Type B pancreatic cell (in vitro differentiated cells): ENCODE results near the gene PRKCE. TPM values are rescaled to one million over a fixed set of nuclear protein-coding genes. Genes with fewer than 3 reads are reported as not detected.

Source experiments
- DNase-seq: peaks from one replicate; pipeline ENCODE4 v3.0.0; 2021; ENCODE audit warnings: mixed read lengths; ENCODE audit not compliant: unreplicated experiment; ENCODE audit errors: extremely low spot score
- H3K27ac Mint-ChIP-seq: 2 replicates; pipeline ENCODE4 v1.8.0; 2021; ENCODE audit warnings: mild to moderate bottlenecking, mixed read lengths
- H3K27me3 Mint-ChIP-seq: 2 replicates; pipeline ENCODE4 v1.8.0; 2021; ENCODE audit warnings: mixed read lengths
- H3K36me3 Mint-ChIP-seq: 2 replicates; pipeline ENCODE4 v1.8.0; 2021; ENCODE audit warnings: mixed read lengths
- H3K4me1 Mint-ChIP-seq: one replicate; pipeline ENCODE4 v1.8.0; 2021; ENCODE audit warnings: mixed read lengths; ENCODE audit not compliant: unreplicated experiment
- H3K4me3 Mint-ChIP-seq: 2 replicates; pipeline ENCODE4 v1.8.0; 2021; ENCODE audit warnings: mild to moderate bottlenecking, mixed read lengths
- H3K9me3 Mint-ChIP-seq: 2 replicates; pipeline ENCODE4 v1.8.0; 2021; ENCODE audit warnings: mixed read lengths
- total RNA-seq: library from RNA; stranded (reverse); gene quantifications from 2 replicates; pipeline ENCODE4 v1.2.1, GENCODE V29; 2021; ENCODE audit warnings: low replicate concordance
- TF ChIP-seq, protein P1 (sequence below): fragments of 200-600 bp; sonication (generic); conservative IDR thresholded peaks from 2 replicates; pipeline ENCODE4 v1.5.0; 2021; ENCODE audit warnings: antibody characterized with exemption, mild to moderate bottlenecking

PRKCE gene
- total RNA-seq, 1 donor from 2014 or later = 21.2 TPM

DNA sequence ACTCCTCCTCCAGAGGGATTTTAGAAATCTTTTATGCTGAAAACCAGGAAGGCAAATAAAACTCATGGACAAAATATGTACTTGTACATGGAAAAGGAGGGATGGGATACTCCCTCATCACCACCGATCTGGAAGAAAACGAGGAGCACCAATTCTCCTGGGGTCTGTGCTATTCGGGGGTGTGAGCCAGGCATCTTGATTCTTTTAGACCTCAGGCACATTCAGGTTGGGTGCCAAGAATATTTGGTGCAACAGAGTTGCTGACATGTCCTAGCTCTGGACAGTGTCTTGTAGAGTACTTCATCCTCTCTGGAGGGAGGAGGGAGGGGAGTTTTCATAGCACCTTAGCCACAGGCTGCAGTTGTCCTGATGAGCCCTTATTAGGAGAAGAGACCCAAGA is 163.0 kb downstream of the PRKCE start:
- no peak overlapping the region for H3K27ac Mint-ChIP-seq
- no peak for DNase-seq
- peaks cover 5% of the 10 kb centered on the region for H3K9me3 Mint-ChIP-seq
- H3K4me3 Mint-ChIP-seq = no peak overlapping the region
- TF ChIP-seq, protein P1, sequence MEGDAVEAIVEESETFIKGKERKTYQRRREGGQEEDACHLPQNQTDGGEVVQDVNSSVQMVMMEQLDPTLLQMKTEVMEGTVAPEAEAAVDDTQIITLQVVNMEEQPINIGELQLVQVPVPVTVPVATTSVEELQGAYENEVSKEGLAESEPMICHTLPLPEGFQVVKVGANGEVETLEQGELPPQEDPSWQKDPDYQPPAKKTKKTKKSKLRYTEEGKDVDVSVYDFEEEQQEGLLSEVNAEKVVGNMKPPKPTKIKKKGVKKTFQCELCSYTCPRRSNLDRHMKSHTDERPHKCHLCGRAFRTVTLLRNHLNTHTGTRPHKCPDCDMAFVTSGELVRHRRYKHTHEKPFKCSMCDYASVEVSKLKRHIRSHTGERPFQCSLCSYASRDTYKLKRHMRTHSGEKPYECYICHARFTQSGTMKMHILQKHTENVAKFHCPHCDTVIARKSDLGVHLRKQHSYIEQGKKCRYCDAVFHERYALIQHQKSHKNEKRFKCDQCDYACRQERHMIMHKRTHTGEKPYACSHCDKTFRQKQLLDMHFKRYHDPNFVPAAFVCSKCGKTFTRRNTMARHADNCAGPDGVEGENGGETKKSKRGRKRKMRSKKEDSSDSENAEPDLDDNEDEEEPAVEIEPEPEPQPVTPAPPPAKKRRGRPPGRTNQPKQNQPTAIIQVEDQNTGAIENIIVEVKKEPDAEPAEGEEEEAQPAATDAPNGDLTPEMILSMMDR = no peak
- H3K27me3 Mint-ChIP-seq = peaks cover 43% of the 10 kb centered on the region
- peaks cover 6% of the 10 kb centered on the region for H3K36me3 Mint-ChIP-seq
- peaks cover 63% of the 10 kb centered on the region for H3K4me1 Mint-ChIP-seq

DNA sequence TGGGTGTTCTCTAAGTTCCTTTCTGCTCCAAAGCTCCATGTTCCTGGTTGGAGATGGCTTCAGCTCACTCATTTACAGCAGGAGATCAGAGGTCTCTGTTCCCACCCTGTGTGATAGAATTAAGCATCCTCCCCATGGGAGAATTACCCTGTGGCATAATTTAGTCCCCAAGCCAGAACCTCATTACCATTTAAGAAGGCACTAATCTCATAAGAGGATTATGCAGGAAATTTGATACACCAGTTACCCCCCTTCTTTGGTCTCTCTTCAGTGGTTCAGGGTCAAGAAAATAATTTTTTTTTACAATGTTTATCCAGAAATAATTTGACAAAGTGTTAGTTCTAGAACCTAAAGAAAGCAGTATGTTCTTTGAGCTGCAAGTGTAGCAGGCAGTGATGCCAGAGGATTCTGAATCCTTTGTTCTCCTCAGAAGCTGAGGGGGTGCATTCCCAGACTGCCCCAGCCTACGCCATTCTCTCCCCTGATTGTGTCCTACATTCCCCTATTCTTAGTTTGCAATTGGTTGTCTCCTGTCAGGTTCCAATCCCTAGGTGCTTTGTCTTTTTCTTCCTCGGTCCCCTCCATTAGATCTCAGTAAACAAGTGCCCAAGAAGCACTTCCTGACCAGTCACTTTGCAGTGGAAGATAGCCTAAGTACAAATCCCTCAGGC is 163.6 kb downstream of the PRKCE start:
- H3K27ac Mint-ChIP-seq = no peak overlapping the region

DNA sequence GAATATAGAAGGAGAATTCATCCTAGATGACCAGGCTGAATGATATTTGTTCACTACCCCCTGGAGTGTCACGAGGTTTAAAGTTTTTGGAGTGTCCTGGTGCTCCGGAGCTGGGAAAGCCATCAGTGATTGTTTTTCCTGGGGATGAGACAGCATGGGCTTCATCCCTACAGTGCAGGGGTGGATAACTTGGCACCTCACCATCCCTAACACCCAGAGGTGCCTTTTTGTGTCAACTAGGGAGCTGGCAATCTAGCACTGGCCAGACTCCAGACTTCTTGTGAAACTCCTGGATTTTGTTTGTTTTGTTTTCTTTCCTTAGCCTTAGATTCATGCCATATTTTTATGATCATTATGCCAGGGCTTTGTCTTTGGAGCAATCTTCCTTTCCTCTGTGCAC is 164.8 kb downstream of the PRKCE start:
- no peak for DNase-seq
- no peak overlapping the region for H3K27ac Mint-ChIP-seq

More for the DNA sequence above, 163.6 kb downstream of the PRKCE start:
- peak overlapping the region; percentile 15 for H3K4me3 Mint-ChIP-seq
- no peak for DNase-seq
- TF ChIP-seq, protein P1 = no peak
- peaks cover 63% of the 10 kb centered on the region for H3K4me1 Mint-ChIP-seq
- peaks cover 10% of the 10 kb centered on the region for H3K9me3 Mint-ChIP-seq
- H3K27me3 Mint-ChIP-seq = peaks cover 49% of the 10 kb centered on the region
- H3K36me3 Mint-ChIP-seq = peaks cover 11% of the 10 kb centered on the region

DNA sequence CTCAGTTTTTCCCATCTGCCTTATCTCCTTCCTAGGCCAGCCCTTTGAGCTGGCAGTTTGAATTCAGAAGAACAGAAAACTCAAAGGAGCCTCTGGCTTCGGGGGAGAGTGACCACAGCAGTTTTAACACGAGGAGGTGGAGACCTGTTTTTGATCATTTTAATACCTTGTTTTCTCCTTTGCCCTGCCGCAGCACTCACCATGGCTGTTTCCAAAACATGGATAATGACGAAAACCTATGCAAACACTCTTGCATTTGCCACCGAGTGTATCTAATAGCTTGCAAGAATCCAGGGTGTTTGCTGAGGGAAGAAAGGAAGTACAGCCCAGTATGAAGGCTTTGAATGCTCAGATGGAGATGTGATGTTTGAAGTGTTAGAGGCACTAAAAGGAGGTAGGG is 167.1 kb downstream of the PRKCE start:
- peaks cover 46% of the 10 kb centered on the region for H3K27me3 Mint-ChIP-seq
- H3K9me3 Mint-ChIP-seq = peaks cover 10% of the 10 kb centered on the region
- H3K4me1 Mint-ChIP-seq = peaks cover 46% of the 10 kb centered on the region
- peaks cover 11% of the 10 kb centered on the region for H3K36me3 Mint-ChIP-seq
- TF ChIP-seq, protein P1 = no peak
- no peak overlapping the region for H3K27ac Mint-ChIP-seq
- H3K4me3 Mint-ChIP-seq = peak overlapping the region; percentile 22
- no peak for DNase-seq

More for the DNA sequence above, 164.8 kb downstream of the PRKCE start:
- H3K9me3 Mint-ChIP-seq = peaks cover 10% of the 10 kb centered on the region
- peaks cover 48% of the 10 kb centered on the region for H3K27me3 Mint-ChIP-seq
- peaks cover 60% of the 10 kb centered on the region for H3K4me1 Mint-ChIP-seq
- no peak overlapping the region for H3K4me3 Mint-ChIP-seq
- peaks cover 11% of the 10 kb centered on the region for H3K36me3 Mint-ChIP-seq
- TF ChIP-seq, protein P1 = no peak

DNA sequence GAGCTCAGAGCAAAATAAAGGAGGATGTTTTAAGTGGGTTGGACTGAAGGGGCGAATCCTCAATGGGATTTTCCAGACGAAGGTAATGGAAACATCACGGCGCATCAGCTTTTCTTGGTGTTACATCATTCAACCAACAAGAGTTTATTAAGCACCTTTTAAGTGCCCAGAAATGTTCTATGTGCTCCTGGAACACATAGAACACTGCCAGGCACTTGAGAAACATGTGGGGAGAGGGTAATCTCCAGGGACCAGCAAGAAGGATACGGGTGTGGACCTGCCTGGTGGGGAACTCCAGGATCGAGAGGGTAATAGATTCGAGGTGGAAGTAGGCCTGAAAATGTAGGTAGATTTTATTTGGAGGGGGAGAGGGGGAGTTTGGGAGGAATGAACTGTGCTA is 168.6 kb downstream of the PRKCE start:
- Mint-ChIP-seq H3K4me3 (no peak overlapping the region), H3K27ac (no peak overlapping the region), H3K4me1 (peaks cover 45% of the 10 kb centered on the region), H3K27me3 (peaks cover 46% of the 10 kb centered on the region), H3K9me3 (peaks cover 10% of the 10 kb centered on the region), H3K36me3 (peaks cover 11% of the 10 kb centered on the region)
- TF ChIP-seq, protein P1 = no peak
- DNase-seq = no peak
